Activated CD4-positive, alpha-beta T cell treated with anti-CD3 and anti-CD28 coated beads for 4 hours (primary cell): Measurements from ENCODE around the gene MOV10L1.

Source experiments
- DNase-seq, 2 donors: peaks; one replicate each; pipeline ENCODE4 v3.0.0-alpha.2; 2020

MOV10L1 gene

GRCh38 chr22:50208430-50208938 is 118.7 kb downstream of the MOV10L1 start:
- DNase-seq: no peak

DNA sequence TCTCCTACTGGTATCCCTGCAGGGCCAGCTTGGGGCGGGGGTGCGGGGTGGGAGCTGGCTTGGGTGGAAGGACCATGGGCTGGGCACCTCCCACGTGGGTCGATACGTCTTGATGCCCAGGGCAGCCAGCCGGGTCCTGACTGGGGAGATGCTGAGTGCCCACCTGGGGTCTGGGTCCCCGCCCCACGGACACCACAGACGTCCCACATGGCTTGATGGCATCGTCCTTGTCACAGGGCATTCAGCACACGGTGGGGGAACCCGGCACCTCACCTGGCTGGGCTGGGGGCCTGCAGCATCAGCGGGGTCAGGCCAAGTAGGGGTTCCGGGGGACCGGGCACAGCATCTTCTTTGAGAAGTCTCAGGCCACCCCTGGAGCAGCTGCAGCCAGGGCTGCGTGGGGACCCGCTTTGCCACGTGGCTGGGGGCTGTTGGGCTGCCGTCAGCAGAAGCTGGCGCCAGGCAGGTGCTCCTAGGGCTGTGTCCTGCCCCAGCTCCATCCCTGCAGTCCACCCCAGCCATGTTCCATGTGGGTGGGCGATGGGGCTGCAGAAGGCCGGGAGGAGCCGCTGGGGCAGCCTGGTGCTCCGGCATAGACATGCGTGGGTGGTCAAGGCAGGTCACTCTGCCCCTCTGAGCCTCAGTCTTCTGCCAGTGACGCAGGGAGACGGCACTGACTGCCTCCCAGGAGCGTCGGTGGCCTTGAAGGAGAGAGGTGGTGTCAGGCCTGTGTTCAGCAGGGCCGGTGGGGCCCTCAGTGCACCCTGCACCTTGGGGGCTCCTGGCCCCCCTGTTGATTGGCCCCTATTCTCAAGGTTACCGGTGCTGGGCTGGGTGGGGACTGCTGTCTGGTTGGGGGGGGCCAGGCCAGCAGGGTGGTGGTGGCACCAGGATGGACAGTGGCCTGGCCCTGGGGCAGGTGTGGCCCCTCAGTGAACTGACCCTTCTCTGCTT is 119.4 kb downstream of the MOV10L1 start:
- no peak for DNase-seq

- DNase-seq: peak; percentile 64 to 73
These were observed 120.1 kb downstream of the MOV10L1 start for GRCh38 chr22:50209893-50210292.

DNA sequence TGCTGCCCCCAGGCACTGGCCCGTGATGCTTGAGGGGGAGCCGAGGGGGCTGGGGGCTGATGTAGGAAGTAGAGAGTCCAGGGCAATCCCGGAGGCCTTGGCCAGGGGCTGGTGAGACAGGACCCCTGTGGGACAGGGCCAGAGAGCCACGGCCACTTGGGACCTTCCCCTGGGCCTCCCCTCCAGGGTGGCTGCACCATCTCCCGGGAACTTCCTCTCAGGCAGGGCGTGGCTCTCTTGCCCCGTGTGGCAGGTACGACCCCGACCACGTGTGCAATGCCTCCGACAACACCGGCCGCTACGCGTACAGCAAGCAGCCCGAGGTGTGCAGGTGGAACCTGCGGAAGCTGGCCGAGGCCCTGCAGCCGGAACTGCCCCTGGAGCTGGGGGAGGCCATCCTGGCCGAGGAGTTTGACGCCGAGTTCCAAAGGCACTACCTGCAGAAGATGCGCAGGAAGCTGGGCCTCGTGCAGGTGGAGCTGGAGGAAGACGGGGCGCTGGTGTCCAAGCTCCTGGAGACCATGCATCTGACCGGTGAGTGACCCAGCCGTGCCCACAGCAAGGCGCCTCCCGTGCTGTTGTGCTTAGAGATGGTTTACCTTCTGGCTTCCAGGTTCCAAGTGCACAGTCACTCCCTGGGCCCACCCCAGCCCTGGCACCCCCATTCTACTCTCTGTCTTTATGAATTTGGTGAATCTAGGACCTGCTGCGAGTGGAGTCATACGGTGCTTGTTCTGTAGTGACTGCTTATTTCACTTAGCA is 120.8 kb downstream of the MOV10L1 start:
- DNase-seq: no peak

DNA sequence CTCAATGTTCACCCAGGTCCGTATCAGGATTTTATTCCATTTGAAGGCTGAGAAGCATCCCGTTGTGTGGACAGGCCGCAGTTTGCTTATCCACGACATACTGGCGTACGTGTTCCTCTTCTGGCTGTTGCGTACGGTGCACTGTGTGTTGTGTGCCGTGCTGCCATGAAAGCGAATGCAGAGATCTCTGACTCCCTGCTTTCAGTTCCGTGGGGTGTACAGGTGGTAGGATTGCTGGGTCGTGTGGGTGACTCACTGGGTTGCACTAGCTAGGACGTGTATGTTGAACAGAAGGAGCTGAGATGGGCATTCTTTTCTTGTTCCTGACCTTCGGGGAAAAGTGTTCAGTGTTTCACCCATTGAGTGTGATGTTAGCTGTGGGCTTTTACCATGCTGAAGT is 121.3 kb downstream of the MOV10L1 start:
- DNase-seq: no peak
